DOHH2 (cell line): Measurements from ENCODE around the gene ANP32D.
"Not testable (repeated sequence)": the region's sequence is repeated elsewhere in the genome, so short reads cannot be mapped to it uniquely, and the experiment has no call there.

Experiments used
- H3F3A ChIP-seq: fragments of 200-600 bp; sonication (generic), shearing (Covaris generic); 2 replicates; pipeline ENCODE4 v1.6.0; 2016; ENCODE audit warnings: antibody characterized with exemption, mild to moderate bottlenecking; ENCODE audit not compliant: control insufficient read depth, insufficient read depth
- H3K27ac ChIP-seq: fragments of 200-600 bp; sonication (generic); 2 replicates; pipeline ENCODE4 v1.5.1; 2014; ENCODE audit warnings: low read depth, mild to moderate bottlenecking, low read length, moderate library complexity
- H3K27me3 ChIP-seq: fragments of 200-600 bp; sonication (generic); 2 replicates; pipeline ENCODE4 v1.6.1; 2014; ENCODE audit warnings: mild to moderate bottlenecking, low read length, mixed read lengths; ENCODE audit not compliant: control insufficient read depth
- H3K36me3 ChIP-seq: fragments of 200-600 bp; sonication (generic); 2 replicates; pipeline ENCODE4 v1.6.1; 2014; ENCODE audit warnings: mild to moderate bottlenecking, low read length, moderate library complexity, mixed read lengths; ENCODE audit not compliant: control insufficient read depth
- H3K4me1 ChIP-seq: fragments of 200-600 bp; sonication (generic); 2 replicates; pipeline ENCODE4 v1.6.1; 2014; ENCODE audit warnings: mild to moderate bottlenecking, low read length, mixed read lengths; ENCODE audit not compliant: control insufficient read depth
- H3K4me2 ChIP-seq: fragments of 200-600 bp; sonication (generic); 2 replicates; pipeline ENCODE4 v1.6.0; 2014; ENCODE audit warnings: mild to moderate bottlenecking, low read length, moderate library complexity
- H3K4me3 ChIP-seq: fragments of 200-600 bp; sonication (generic); 2 replicates; pipeline ENCODE4 v1.5.1; 2014; ENCODE audit warnings: mild to moderate bottlenecking, low read length, mixed read lengths
- H3K79me2 ChIP-seq: fragments of 200-600 bp; sonication (generic); 2 replicates; pipeline ENCODE4 v1.6.1; 2014; ENCODE audit warnings: mild to moderate bottlenecking, low read length, mixed read lengths; ENCODE audit not compliant: control insufficient read depth
- H3K9me2 ChIP-seq: fragments of 200-600 bp; sonication (generic); replicated peaks from 2 replicates; pipeline ENCODE4 v1.6.1; 2014; ENCODE audit warnings: mild to moderate bottlenecking, low read length, mixed read lengths; ENCODE audit not compliant: control insufficient read depth
- H3K9me3 ChIP-seq: fragments of 200-600 bp; sonication (generic); 2 replicates; pipeline ENCODE4 v1.6.1; 2014; ENCODE audit warnings: antibody characterized with exemption, low read length, mixed read lengths; ENCODE audit not compliant: control insufficient read depth, insufficient read depth
- H4K20me1 ChIP-seq: fragments of 200-600 bp; sonication (generic); 2 replicates; pipeline ENCODE4 v1.6.0; 2014; ENCODE audit warnings: low read depth, mild to moderate bottlenecking, antibody characterized with exemption, low read length, moderate library complexity; ENCODE audit not compliant: control insufficient read depth, insufficient read depth
- EZH2phosphoT487 ChIP-seq: fragments of 200-600 bp; sonication (generic); IDR thresholded peaks from 2 replicates; pipeline ENCODE4 v1.6.1; 2017; ENCODE audit warnings: borderline replicate concordance, mild to moderate bottlenecking, antibody characterized with exemption, low read length, moderate library complexity, mixed read lengths
- TF ChIP-seq, protein P1 (sequence below): fragments of 200-600 bp; sonication (generic); IDR thresholded peaks from one replicate; pipeline ENCODE4 v1.5.1; 2014; ENCODE audit warnings: antibody characterized with exemption, mild to moderate bottlenecking, low read depth, low read length; ENCODE audit not compliant: poor library complexity, severe bottlenecking

Gene ANP32D

DNA sequence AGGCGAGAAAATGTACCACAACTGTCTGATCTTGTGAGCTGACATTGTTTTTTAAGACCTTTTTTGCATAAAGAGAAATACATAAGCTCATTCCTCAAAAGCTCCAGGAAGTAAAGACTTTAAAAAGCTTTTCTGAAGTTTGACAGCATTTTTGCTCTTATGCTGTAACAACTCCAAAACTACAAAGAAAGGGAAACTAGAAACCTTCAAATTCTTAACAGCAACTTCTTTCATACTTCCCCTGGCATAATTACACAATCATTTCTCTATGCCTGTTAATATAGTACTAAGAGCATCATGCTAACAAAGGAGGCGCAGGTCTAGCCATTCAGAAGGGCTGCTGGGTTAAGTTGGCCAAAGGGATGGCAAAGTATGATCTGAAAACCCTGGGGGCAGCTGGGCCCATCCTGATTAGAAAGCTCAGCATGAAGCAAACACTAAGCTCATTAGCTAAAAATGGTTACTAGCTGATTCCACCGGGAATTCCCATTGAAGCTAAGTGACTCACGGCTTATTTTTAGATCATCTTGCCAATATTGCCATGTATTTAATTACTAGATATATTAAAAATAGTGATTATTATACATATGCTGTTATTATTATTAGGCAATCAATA, 26.1 kb upstream of the ANP32D start:
- Histone ChIP-seq H3K9me3 (no peaks in the 10 kb centered on the region), H3K79me2 (no peaks in the 10 kb centered on the region), H3K27ac (no peak overlapping the region), H3F3A (no peaks in the 10 kb centered on the region), H3K4me3 (no peak overlapping the region), H3K9me2 (no peaks in the 10 kb centered on the region), H3K27me3 (peaks cover 12% of the 10 kb centered on the region; the same call in 1 of the 2 replicates), H4K20me1 (no peaks in the 10 kb centered on the region), H3K36me3 (no peaks in the 10 kb centered on the region), H3K4me2 (no peak overlapping the region), H3K4me1 (no peaks in the 10 kb centered on the region)
- TF ChIP-seq, protein P1, sequence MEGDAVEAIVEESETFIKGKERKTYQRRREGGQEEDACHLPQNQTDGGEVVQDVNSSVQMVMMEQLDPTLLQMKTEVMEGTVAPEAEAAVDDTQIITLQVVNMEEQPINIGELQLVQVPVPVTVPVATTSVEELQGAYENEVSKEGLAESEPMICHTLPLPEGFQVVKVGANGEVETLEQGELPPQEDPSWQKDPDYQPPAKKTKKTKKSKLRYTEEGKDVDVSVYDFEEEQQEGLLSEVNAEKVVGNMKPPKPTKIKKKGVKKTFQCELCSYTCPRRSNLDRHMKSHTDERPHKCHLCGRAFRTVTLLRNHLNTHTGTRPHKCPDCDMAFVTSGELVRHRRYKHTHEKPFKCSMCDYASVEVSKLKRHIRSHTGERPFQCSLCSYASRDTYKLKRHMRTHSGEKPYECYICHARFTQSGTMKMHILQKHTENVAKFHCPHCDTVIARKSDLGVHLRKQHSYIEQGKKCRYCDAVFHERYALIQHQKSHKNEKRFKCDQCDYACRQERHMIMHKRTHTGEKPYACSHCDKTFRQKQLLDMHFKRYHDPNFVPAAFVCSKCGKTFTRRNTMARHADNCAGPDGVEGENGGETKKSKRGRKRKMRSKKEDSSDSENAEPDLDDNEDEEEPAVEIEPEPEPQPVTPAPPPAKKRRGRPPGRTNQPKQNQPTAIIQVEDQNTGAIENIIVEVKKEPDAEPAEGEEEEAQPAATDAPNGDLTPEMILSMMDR, result no peak
- TF ChIP-seq EZH2phosphoT487, result no peak

DNA sequence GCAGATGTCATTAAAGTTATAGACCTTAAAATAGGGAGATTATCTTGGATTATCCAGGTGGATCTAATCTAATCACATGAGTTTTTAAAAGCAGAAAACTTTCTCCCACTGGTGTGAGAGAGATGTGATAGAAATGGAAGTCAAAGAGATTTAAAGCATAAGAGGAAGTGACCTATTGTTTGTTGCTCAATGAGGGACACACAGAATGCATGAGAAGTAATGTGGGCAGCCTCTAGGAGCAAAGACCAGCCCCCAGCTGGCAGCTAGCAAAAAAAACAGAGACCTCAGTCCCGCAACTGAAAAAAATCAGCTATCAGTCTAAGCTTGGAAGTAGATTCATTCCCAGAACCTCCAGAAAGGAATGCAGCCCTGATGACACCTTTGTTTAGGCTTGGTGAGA, 24.6 kb upstream of the ANP32D start:
- Histone ChIP-seq H3K4me1 (no peaks in the 10 kb centered on the region), H3K4me3 (no peak overlapping the region), H3F3A (no peaks in the 10 kb centered on the region), H3K79me2 (no peaks in the 10 kb centered on the region), H3K27ac (no peak overlapping the region), H3K36me3 (no peaks in the 10 kb centered on the region), H3K9me3 (no peaks in the 10 kb centered on the region), H3K27me3 (peaks cover 10% of the 10 kb centered on the region; the same call in 1 of the 2 replicates), H3K9me2 (no peaks in the 10 kb centered on the region), H3K4me2 (no peak overlapping the region), H4K20me1 (no peaks in the 10 kb centered on the region)
- TF ChIP-seq, protein P1, result no peak
- TF ChIP-seq EZH2phosphoT487, result no peak

DNA sequence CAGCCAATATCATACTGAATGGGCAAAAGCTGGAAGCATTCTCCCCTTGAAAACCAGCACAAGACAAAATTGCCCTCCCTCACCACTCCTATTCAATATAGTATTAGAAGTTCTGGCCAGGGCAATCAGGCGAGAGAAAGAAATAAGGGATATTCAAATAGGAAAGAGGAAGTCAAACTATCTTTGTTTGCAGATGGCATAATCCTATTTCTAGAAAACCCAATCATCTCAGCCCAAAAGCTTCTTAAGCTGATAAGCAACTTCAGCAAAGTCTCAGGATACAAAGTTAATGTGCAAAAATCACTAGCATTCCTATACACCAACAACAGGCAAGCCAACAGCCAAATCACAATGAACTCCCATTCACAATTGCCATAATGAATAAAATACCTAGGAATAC, 21.0 kb upstream of the ANP32D start:
- Histone ChIP-seq H3K4me3 (no peak overlapping the region), H3K9me2 (no peaks in the 10 kb centered on the region), H4K20me1 (no peaks in the 10 kb centered on the region), H3K27ac (no peak overlapping the region), H3K9me3 (no peaks in the 10 kb centered on the region), H3K4me1 (no peaks in the 10 kb centered on the region), H3K36me3 (no peaks in the 10 kb centered on the region), H3F3A (no peaks in the 10 kb centered on the region), H3K4me2 (no peak overlapping the region), H3K27me3 (peaks cover 5% of the 10 kb centered on the region; the same call in 1 of the 2 replicates), H3K79me2 (no peaks in the 10 kb centered on the region)
- TF ChIP-seq, protein P1, result no peak
- no peak for TF ChIP-seq EZH2phosphoT487

DNA sequence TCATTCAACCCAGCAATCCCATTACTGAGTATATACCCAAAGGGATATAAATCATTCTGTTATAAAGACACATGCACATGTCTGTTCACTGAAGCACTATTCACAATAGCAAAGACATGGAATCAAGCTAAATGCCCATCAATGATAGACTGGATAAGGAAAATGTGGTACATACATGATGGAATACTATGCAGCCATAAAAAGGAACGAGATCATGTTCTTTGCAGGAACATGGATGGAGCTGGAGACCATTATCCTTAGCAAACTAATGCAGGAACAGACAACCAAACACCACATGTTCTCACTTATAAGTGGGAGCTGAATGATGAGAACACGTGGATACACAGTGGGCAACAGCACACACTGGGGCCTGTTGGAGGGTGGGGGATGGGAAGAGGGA, 19.4 kb upstream of the ANP32D start:
- H3K4me1 ChIP-seq, H3K79me2 ChIP-seq, H4K20me1 ChIP-seq, H3K27me3 ChIP-seq, H3K27ac ChIP-seq, H3K36me3 ChIP-seq, H3K9me2 ChIP-seq, H3K4me2 ChIP-seq, H3K9me3 ChIP-seq, H3F3A ChIP-seq, H3K4me3 ChIP-seq: not testable (repeated sequence)
